Smooth muscle cell of the brain vasculature (primary cell): ENCODE measurements around the gene SLC30A3.

Experiments
- DNase-seq: peaks from one replicate; pipeline ENCODE4 v3.0.0-alpha.2; 2012; ENCODE audit warnings: low read depth, low spot score

SLC30A3 gene

GRCh38 chr2:27205206-27205605 lies 57.6 kb downstream of the SLC30A3 start:
- DNase-seq: no peak

GRCh38 chr2:27204566-27204965 lies 58.3 kb downstream of the SLC30A3 start:
- DNase-seq: no peak

- no peak for DNase-seq
These were observed 59.1 kb downstream of the SLC30A3 start for GRCh38 chr2:27203741-27204140.
